Jurkat, Clone E6-1 (cell line): ENCODE data around the gene PLEKHG4B.

Source experiments
- DNase-seq: peaks from one replicate; pipeline ENCODE4 v3.0.0-alpha.2; 2011; ENCODE audit warnings: low read depth, low spot score
- H3K4me3 ChIP-seq: 2 replicates; pipeline ENCODE4 v1.5.1; 2011; ENCODE audit warnings: mild to moderate bottlenecking, low read length, control low read depth, moderate library complexity

Gene PLEKHG4B

GRCh38 chr5:119486-120097 lies 27.6 kb downstream of the PLEKHG4B start:
- no peak overlapping the region for H3K4me3 ChIP-seq
- DNase-seq = no peak

GRCh38 chr5:121432-121831 lies 29.5 kb downstream of the PLEKHG4B start:
- H3K4me3 ChIP-seq = no peak overlapping the region
- DNase-seq = no peak

- no peak overlapping the region for H3K4me3 ChIP-seq
- DNase-seq = no peak
Observed at GRCh38 chr5:125815-126214, 33.8 kb downstream of the PLEKHG4B start.

GRCh38 chr5:126806-127205 lies 34.8 kb downstream of the PLEKHG4B start:
- H3K4me3 ChIP-seq = no peak overlapping the region
- DNase-seq = no peak

GRCh38 chr5:127886-128285 lies 35.9 kb downstream of the PLEKHG4B start:
- no peak overlapping the region for H3K4me3 ChIP-seq

GRCh38 chr5:128446-128845 lies 36.5 kb downstream of the PLEKHG4B start:
- H3K4me3 ChIP-seq = no peak overlapping the region
- no peak for DNase-seq

More at GRCh38 chr5:127886-128285, 35.9 kb downstream of the PLEKHG4B start:
- DNase-seq = no peak

GRCh38 chr5:129148-129547 lies 37.2 kb downstream of the PLEKHG4B start:
- DNase-seq = no peak
- no peak overlapping the region for H3K4me3 ChIP-seq

GRCh38 chr5:129820-130219 lies 37.9 kb downstream of the PLEKHG4B start:
- DNase-seq = no peak

GRCh38 chr5:130601-131131 lies 38.7 kb downstream of the PLEKHG4B start:
- DNase-seq = no peak
- no peak overlapping the region for H3K4me3 ChIP-seq

More at GRCh38 chr5:129820-130219, 37.9 kb downstream of the PLEKHG4B start:
- no peak overlapping the region for H3K4me3 ChIP-seq

- H3K4me3 ChIP-seq = no peak overlapping the region
- no peak for DNase-seq
Observed at GRCh38 chr5:136901-137300, 44.9 kb downstream of the PLEKHG4B start.

- no peak for DNase-seq
- no peak overlapping the region for H3K4me3 ChIP-seq
Observed at GRCh38 chr5:137741-138140, 45.8 kb downstream of the PLEKHG4B start.

GRCh38 chr5:138936-139335 lies 47.0 kb downstream of the PLEKHG4B start:
- no peak overlapping the region for H3K4me3 ChIP-seq
- DNase-seq = no peak

GRCh38 chr5:139579-140442 lies 47.8 kb downstream of the PLEKHG4B start:
- DNase-seq = no peak
- no peak overlapping the region for H3K4me3 ChIP-seq

GRCh38 chr5:140443-140829 lies 48.5 kb downstream of the PLEKHG4B start:
- no peak overlapping the region for H3K4me3 ChIP-seq
- no peak for DNase-seq

- DNase-seq = no peak
- H3K4me3 ChIP-seq = no peak overlapping the region
Observed at GRCh38 chr5:141211-141610, 49.2 kb downstream of the PLEKHG4B start.

GRCh38 chr5:141761-142160 lies 49.8 kb downstream of the PLEKHG4B start:
- no peak for DNase-seq
- no peak overlapping the region for H3K4me3 ChIP-seq

- DNase-seq = no peak
- no peak overlapping the region for H3K4me3 ChIP-seq
Observed at GRCh38 chr5:142246-142810, 50.4 kb downstream of the PLEKHG4B start.

- DNase-seq = no peak
- H3K4me3 ChIP-seq = no peak overlapping the region
Observed at GRCh38 chr5:143041-143440, 51.1 kb downstream of the PLEKHG4B start.

GRCh38 chr5:144941-145340 lies 53.0 kb downstream of the PLEKHG4B start:
- DNase-seq = no peak

More at GRCh38 chr5:144941-145340, 53.0 kb downstream of the PLEKHG4B start:
- H3K4me3 ChIP-seq = no peak overlapping the region
